OCI-LY1 (cell line): Measurements from ENCODE around the gene ACSL6.

Experiments
- EZH2 ChIP-seq: fragments of 200-600 bp; sonication (generic), shearing (Covaris generic); IDR thresholded peaks from 2 replicates; pipeline ENCODE4 v1.8.0; 2017; ENCODE audit warnings: borderline replicate concordance, mixed run types, mild to moderate bottlenecking, antibody characterized with exemption, low read length, moderate library complexity, mixed read lengths
- TF ChIP-seq, protein P1 (sequence below): fragments of 200-600 bp; sonication (generic), shearing (Covaris generic); IDR thresholded peaks from 2 replicates; pipeline ENCODE4 v1.5.1; 2017; ENCODE audit warnings: mild to moderate bottlenecking, antibody characterized with exemption, low read length, moderate library complexity, mixed read lengths

DNA sequence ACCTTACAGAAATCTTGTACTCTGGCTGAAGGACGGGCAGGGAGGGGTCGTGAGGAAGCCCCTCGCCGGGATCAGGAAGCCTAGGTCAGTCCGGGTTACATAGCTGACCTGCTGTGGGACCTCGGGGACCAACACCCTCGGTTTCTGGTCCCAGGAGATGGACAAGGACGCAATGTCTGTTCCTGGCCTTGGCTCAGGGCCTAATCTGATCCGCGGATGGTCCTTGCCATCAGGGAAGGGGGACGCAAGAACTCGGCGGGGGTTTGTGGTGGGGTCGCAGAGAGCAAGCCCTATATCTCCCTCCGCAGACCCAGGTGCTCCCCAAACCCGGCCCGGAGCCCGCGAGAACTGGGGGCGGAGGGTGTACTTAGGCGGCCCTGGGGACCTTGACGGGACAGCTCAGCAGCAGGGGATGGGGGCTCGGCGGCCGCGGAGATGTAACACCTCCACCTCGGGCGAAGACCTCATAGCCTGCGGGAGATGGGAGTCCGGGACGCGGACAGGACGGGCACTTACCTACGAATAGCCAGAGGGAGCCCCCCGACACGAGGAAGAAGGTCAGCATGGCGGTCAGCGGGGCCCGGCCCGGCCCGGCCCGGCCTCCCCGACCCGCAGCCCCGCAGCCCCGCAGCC is 353 bp downstream of the ACSL6 start:
- TF ChIP-seq, protein P1, sequence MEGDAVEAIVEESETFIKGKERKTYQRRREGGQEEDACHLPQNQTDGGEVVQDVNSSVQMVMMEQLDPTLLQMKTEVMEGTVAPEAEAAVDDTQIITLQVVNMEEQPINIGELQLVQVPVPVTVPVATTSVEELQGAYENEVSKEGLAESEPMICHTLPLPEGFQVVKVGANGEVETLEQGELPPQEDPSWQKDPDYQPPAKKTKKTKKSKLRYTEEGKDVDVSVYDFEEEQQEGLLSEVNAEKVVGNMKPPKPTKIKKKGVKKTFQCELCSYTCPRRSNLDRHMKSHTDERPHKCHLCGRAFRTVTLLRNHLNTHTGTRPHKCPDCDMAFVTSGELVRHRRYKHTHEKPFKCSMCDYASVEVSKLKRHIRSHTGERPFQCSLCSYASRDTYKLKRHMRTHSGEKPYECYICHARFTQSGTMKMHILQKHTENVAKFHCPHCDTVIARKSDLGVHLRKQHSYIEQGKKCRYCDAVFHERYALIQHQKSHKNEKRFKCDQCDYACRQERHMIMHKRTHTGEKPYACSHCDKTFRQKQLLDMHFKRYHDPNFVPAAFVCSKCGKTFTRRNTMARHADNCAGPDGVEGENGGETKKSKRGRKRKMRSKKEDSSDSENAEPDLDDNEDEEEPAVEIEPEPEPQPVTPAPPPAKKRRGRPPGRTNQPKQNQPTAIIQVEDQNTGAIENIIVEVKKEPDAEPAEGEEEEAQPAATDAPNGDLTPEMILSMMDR: no peak
- no peak for TF ChIP-seq EZH2
